ES-I3 (cell line): ENCODE data around the gene C8A.

Experiments used
- H3K36me3 ChIP-seq: 2 replicates; pipeline ENCODE4 v1.6.1; 2013; ENCODE audit warnings: mild to moderate bottlenecking, low read length, control low read depth, moderate library complexity; ENCODE audit not compliant: insufficient read depth
- H3K4me1 ChIP-seq: 2 replicates; pipeline ENCODE4 v1.6.1; 2013; ENCODE audit warnings: mild to moderate bottlenecking, control low read depth, low read length; ENCODE audit not compliant: insufficient read depth
- H3K9ac ChIP-seq: 2 replicates; pipeline ENCODE4 v1.6.1; 2013; ENCODE audit warnings: low read depth, mild to moderate bottlenecking, low read length, moderate library complexity
- H3K9me3 ChIP-seq: 2 replicates; pipeline ENCODE4 v1.6.1; 2013; ENCODE audit warnings: mild to moderate bottlenecking, low read length, moderate library complexity; ENCODE audit not compliant: control insufficient read depth, insufficient read depth

The C8A gene

DNA sequence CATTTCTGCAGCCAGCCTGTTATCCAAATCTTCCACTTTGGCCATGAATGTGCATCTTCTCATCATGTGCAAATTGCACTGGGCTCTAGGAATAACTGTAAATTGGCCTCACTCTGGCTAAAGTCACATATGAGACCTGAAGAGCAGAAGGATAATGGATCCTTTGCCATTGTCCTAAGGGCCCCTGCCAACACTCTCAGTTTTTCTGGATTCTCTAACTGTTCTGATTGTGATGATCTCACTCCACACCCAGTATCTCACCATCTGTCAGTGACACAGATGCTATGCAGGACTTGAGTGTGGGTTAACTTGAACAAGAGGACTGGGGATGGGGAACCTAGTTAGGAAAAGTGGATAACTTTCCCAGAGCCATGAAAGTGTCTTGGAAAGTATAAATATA is 26.9 kb upstream of the C8A start:
- Histone ChIP-seq H3K36me3 (no peaks in the 10 kb centered on the region), H3K4me1 (no peaks in the 10 kb centered on the region), H3K9ac (no peak overlapping the region), H3K9me3 (no peaks in the 10 kb centered on the region)

DNA sequence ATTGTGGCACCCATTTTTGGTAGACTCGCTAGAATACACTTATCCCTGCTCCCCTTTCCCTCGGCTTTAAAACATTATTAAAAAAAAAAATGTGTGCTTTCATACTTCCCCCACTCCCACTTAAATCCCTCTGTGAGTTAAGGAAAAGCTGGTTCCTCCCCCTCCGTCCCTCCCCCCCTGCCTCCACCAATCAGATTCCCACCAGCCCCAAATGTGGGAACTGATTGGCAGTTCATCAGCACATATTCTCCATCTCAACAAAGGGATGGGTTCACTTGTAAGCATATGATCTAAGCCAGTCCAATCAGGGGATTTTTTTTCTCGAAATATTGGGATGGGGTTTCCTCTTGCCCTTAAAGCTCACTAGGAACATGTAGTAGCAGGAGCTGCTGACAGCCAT is 24.5 kb upstream of the C8A start:
- Histone ChIP-seq H3K4me1 (no peaks in the 10 kb centered on the region), H3K36me3 (no peaks in the 10 kb centered on the region), H3K9me3 (no peaks in the 10 kb centered on the region), H3K9ac (no peak overlapping the region)

- Histone ChIP-seq H3K36me3 (no peaks in the 10 kb centered on the region), H3K9ac (no peak overlapping the region), H3K9me3 (no peaks in the 10 kb centered on the region), H3K4me1 (no peaks in the 10 kb centered on the region)
Measured at GRCh38 chr1:56831871-56832693, 22.5 kb upstream of the C8A start.

GRCh38 chr1:56833088-56833487 is 21.5 kb upstream of the C8A start:
- H3K9me3 ChIP-seq: no peaks in the 10 kb centered on the region
- no peaks in the 10 kb centered on the region for H3K4me1 ChIP-seq
- no peaks in the 10 kb centered on the region for H3K36me3 ChIP-seq
- H3K9ac ChIP-seq: no peak overlapping the region

DNA sequence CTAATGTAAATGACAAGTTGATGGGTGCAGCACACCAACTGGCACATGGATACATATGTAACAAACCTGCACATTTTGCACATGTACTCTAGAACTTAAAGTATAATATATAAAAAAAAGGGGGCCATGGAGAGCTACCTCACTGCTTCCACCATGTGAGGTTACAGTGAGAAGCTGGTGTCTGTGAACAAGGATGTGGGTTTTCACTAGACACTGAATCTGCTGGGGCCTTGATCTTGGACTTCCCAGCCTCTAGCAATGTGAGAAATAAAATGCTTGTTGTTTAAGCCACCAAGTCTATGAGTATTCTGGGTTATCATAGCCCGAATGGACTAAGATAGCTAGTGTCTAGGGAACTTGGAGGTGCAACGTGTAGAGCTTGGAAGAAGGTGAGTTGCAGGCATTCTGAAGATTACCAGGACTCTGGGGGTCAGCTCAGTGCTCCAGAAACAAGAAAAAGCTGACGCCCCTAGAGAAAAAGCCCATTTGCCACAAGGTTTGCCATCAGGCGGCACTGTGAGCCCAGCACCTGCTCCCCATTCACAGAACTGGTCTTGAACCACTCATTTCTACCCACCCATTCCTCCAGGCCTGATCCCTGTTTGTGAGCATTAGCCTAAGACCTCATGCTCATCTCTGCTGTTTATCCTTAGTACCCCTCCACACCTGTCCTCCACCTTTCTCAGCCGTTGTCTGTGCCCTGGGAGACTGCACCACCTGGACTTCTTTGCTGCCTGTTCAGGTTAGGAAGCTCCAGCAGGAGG is 20.3 kb upstream of the C8A start:
- Histone ChIP-seq H3K36me3 (no peaks in the 10 kb centered on the region), H3K9ac (no peak overlapping the region), H3K9me3 (no peaks in the 10 kb centered on the region), H3K4me1 (no peaks in the 10 kb centered on the region)

GRCh38 chr1:56835657-56836056 is 18.9 kb upstream of the C8A start:
- H3K9me3 ChIP-seq: no peaks in the 10 kb centered on the region
- H3K4me1 ChIP-seq: no peaks in the 10 kb centered on the region
- H3K9ac ChIP-seq: no peak overlapping the region
- no peaks in the 10 kb centered on the region for H3K36me3 ChIP-seq

GRCh38 chr1:56836359-56836758 is 18.2 kb upstream of the C8A start:
- Histone ChIP-seq H3K9me3 (no peaks in the 10 kb centered on the region), H3K4me1 (no peaks in the 10 kb centered on the region), H3K36me3 (no peaks in the 10 kb centered on the region), H3K9ac (no peak overlapping the region)

- Histone ChIP-seq H3K9me3 (no peaks in the 10 kb centered on the region), H3K9ac (no peak overlapping the region), H3K4me1 (no peaks in the 10 kb centered on the region), H3K36me3 (no peaks in the 10 kb centered on the region)
Measured at GRCh38 chr1:56837244-56837939, 17.2 kb upstream of the C8A start.

- Histone ChIP-seq H3K36me3 (no peaks in the 10 kb centered on the region), H3K4me1 (no peaks in the 10 kb centered on the region), H3K9ac (no peak overlapping the region), H3K9me3 (no peaks in the 10 kb centered on the region)
Measured at GRCh38 chr1:56838759-56839158, 15.8 kb upstream of the C8A start.

DNA sequence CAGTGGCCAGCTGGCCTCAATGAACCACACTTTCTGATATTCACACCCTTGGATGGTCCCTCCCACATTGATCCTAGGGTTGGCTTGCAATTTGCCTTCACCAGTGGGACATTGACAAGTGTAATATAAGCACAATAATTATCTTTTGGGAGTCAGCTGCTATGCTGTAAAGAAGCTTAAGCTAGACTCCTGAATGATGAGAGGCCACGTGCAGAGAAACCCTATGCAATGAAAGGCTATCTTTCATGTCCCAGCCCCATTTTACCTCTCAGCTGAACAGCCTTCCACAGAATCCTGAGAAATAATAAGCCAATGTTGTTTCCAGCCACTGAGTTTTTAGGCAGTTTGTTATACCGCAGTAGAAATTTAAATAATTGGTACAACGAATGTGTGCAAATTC is 11.1 kb upstream of the C8A start:
- H3K36me3 ChIP-seq: no peaks in the 10 kb centered on the region
- H3K9ac ChIP-seq: no peak overlapping the region
- H3K4me1 ChIP-seq: no peaks in the 10 kb centered on the region
- H3K9me3 ChIP-seq: no peaks in the 10 kb centered on the region

DNA sequence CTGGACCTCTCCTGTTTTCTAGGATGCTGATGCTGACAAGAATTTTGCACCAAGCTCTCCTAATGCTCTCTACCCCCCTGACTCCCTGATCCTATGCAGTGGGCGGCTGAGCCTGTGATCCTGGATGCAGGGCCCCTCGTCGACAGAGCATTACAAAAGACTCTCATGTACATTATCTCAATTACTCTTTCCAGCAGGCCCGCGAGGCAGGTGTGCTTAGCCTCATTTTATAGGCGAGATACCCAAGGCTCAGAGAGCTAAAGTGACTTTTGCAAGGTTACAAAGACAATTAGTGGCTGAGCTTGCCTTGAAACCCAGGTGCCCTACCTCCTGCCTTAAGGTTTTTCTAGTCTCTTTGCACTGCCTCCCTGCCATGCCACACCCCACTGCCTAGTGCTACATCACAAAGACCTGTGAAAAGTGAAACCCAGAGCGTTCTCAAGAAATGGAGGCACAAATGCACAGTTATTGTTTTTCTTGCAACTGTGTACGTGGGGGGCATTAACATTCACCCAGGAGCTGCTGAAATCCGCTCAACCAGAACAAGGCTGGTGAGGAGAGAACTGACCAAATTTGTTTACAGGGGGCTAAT is 10.0 kb upstream of the C8A start:
- Histone ChIP-seq H3K9ac (no peak overlapping the region), H3K9me3 (no peaks in the 10 kb centered on the region), H3K36me3 (no peaks in the 10 kb centered on the region), H3K4me1 (no peaks in the 10 kb centered on the region)

GRCh38 chr1:56845343-56845742 is 9.3 kb upstream of the C8A start:
- Histone ChIP-seq H3K4me1 (no peaks in the 10 kb centered on the region), H3K9me3 (no peaks in the 10 kb centered on the region), H3K36me3 (no peaks in the 10 kb centered on the region), H3K9ac (no peak overlapping the region)

- no peak overlapping the region for H3K9ac ChIP-seq
- H3K36me3 ChIP-seq: no peaks in the 10 kb centered on the region
- no peaks in the 10 kb centered on the region for H3K9me3 ChIP-seq
- no peaks in the 10 kb centered on the region for H3K4me1 ChIP-seq
Measured at GRCh38 chr1:56849750-56850149, 4.8 kb upstream of the C8A start.

DNA sequence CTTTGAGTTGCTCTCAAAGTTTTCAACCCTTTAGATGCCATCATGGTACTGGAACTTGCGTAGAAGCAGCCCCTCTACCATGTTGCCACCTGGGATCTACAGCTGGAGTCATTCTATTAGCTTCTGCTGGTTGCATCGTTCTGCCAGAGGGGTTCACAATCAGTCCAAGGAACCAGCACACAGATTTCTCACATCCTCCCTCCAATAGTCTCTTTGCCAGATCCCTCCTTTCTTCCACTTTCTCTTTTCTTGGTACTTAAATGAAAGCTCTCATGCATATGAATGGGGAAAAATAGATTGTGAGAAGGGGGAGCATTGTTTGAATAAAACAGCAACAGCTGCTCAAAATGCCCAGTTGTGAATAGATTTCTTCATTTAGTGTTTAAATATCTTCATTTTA is 4.2 kb upstream of the C8A start:
- H3K9ac ChIP-seq: no peak overlapping the region
- H3K36me3 ChIP-seq: no peaks in the 10 kb centered on the region
- no peaks in the 10 kb centered on the region for H3K4me1 ChIP-seq
- no peaks in the 10 kb centered on the region for H3K9me3 ChIP-seq
